H9 (cell line): ENCODE data around the gene AMDHD1. TPM values are rescaled to one million over a fixed set of nuclear protein-coding genes. Genes with fewer than 3 reads are reported as not detected.

Experiments used
- DNase-seq: peaks from one replicate; pipeline ENCODE4 v3.0.0-alpha.2; 2017
- H2AFZ ChIP-seq: one replicate; pipeline ENCODE4 v1.6.1; 2013; ENCODE audit warnings: mild to moderate bottlenecking, low read length, control low read depth, moderate library complexity
- H2AK5ac ChIP-seq: 2 replicates; pipeline ENCODE4 v1.6.1; 2013; ENCODE audit warnings: low read length, control low read depth, mixed read lengths; ENCODE audit not compliant: insufficient read length
- H2BK120ac ChIP-seq: one replicate; pipeline ENCODE4 v1.6.1; 2013; ENCODE audit warnings: low read depth, mild to moderate bottlenecking, low read length, control low read depth, inconsistent platforms; ENCODE audit not compliant: poor library complexity, severe bottlenecking
- H2BK12ac ChIP-seq: 2 replicates; pipeline ENCODE4 v1.6.1; 2013; ENCODE audit warnings: low read length, control low read depth, mixed read lengths, low read depth; ENCODE audit not compliant: insufficient read length
- H2BK15ac ChIP-seq: 2 replicates; pipeline ENCODE4 v1.6.1; 2013; ENCODE audit warnings: low read depth, low read length, control low read depth
- H2BK20ac ChIP-seq: one replicate; pipeline ENCODE4 v1.6.1; 2013; ENCODE audit warnings: low read depth, mild to moderate bottlenecking, low read length, control low read depth, inconsistent platforms; ENCODE audit not compliant: poor library complexity, severe bottlenecking
- H2BK5ac ChIP-seq: 2 replicates; pipeline ENCODE4 v1.6.1; 2013; ENCODE audit warnings: low read length, control low read depth, mixed read lengths; ENCODE audit not compliant: insufficient read length
- H3K14ac ChIP-seq: 2 replicates; pipeline ENCODE4 v1.6.1; 2013; ENCODE audit warnings: low read length, control low read depth; ENCODE audit not compliant: insufficient read depth
- H3K18ac ChIP-seq: 2 replicates; pipeline ENCODE4 v1.6.1; 2013; ENCODE audit warnings: low read depth, mild to moderate bottlenecking, mixed read lengths, low read length, control low read depth; ENCODE audit not compliant: insufficient read length
- H3K23ac ChIP-seq: 2 replicates; pipeline ENCODE4 v1.6.1; 2013; ENCODE audit warnings: low read length, control low read depth, mixed read lengths, low read depth; ENCODE audit not compliant: insufficient read length
- H3K23me2 ChIP-seq: 2 replicates; pipeline ENCODE4 v1.6.1; 2013; ENCODE audit warnings: low read depth, mild to moderate bottlenecking, mixed read lengths, low read length, control low read depth; ENCODE audit not compliant: insufficient read length, poor library complexity, severe bottlenecking
- H3K27ac ChIP-seq: 2 replicates; pipeline ENCODE4 v1.5.1; 2013; ENCODE audit warnings: low read length, control low read depth, mixed read lengths, low read depth; ENCODE audit not compliant: insufficient read length
- H3K27me3 ChIP-seq: 2 replicates; pipeline ENCODE4 v1.6.1; 2013; ENCODE audit warnings: low read length, control low read depth, inconsistent platforms; ENCODE audit not compliant: insufficient read depth
- H3K4ac ChIP-seq: 2 replicates; pipeline ENCODE4 v1.6.1; 2013; ENCODE audit warnings: low read depth, mild to moderate bottlenecking, control low read depth, inconsistent platforms, low read length, moderate library complexity
- H3K4me1 ChIP-seq: 2 replicates; pipeline ENCODE4 v1.6.1; 2013; ENCODE audit warnings: low read length, control low read depth, inconsistent platforms; ENCODE audit not compliant: insufficient read depth
- H3K4me2 ChIP-seq: 2 replicates; pipeline ENCODE4 v1.6.1; 2013; ENCODE audit warnings: low read length, control low read depth, mixed read lengths; ENCODE audit not compliant: insufficient read length, insufficient read depth
- H3K56ac ChIP-seq: 2 replicates; pipeline ENCODE4 v1.6.1; 2013; ENCODE audit warnings: low read depth, mild to moderate bottlenecking, mixed read lengths, low read length, control low read depth; ENCODE audit not compliant: insufficient read length
- H3K79me1 ChIP-seq: 2 replicates; pipeline ENCODE4 v1.6.1; 2013; ENCODE audit warnings: low read depth, mild to moderate bottlenecking, moderate library complexity, low read length, control low read depth, inconsistent platforms; ENCODE audit not compliant: insufficient read depth, poor library complexity, severe bottlenecking
- H3K79me2 ChIP-seq: 2 replicates; pipeline ENCODE4 v1.6.1; 2013; ENCODE audit warnings: low read length, control low read depth, inconsistent platforms; ENCODE audit not compliant: insufficient read depth
- H3K9ac ChIP-seq: 2 replicates; pipeline ENCODE4 v1.6.1; 2013; ENCODE audit warnings: low read length, control low read depth, mixed read lengths; ENCODE audit not compliant: insufficient read length; ENCODE audit errors: extremely low read depth
- H3K9me3 ChIP-seq: one replicate; pipeline ENCODE4 v1.6.1; 2013; ENCODE audit warnings: low read depth, low read length, inconsistent platforms; ENCODE audit not compliant: control insufficient read depth
- H3T11ph ChIP-seq: one replicate; pipeline ENCODE4 v1.6.1; 2013; ENCODE audit warnings: mild to moderate bottlenecking, low read length, control low read depth, inconsistent platforms
- H4K20me1 ChIP-seq: one replicate; pipeline ENCODE4 v1.6.1; 2013; ENCODE audit not compliant: control insufficient read depth, insufficient read length, insufficient read depth
- H4K5ac ChIP-seq: 2 replicates; pipeline ENCODE4 v1.6.1; 2013; ENCODE audit warnings: low read depth, mild to moderate bottlenecking, mixed read lengths, low read length, control low read depth; ENCODE audit not compliant: insufficient read length
- H4K8ac ChIP-seq: replicated peaks from 2 replicates; pipeline ENCODE4 v1.6.1; 2013; ENCODE audit warnings: low read length, control low read depth, mixed read lengths, low read depth; ENCODE audit not compliant: insufficient read length
- H4K91ac ChIP-seq: 2 replicates; pipeline ENCODE4 v1.6.1; 2013; ENCODE audit warnings: low read depth, mild to moderate bottlenecking, moderate library complexity, mixed read lengths, low read length, control low read depth; ENCODE audit not compliant: insufficient read length
- H3K27ac Mint-ChIP-seq, 3 experiments: 2 replicates in 2 of 3; 3 replicates in 1 of 3; pipeline ENCODE4 v1.8.0; 2020 to 2021; ENCODE audit warnings: mixed read lengths in 3 of 3, mild to moderate bottlenecking in 1 of 3, moderate library complexity in 1 of 3
- H3K27me3 Mint-ChIP-seq: 2 replicates; pipeline ENCODE4 v1.8.0; 2021; ENCODE audit warnings: low read depth, mild to moderate bottlenecking, moderate library complexity, mixed read lengths
- H3K36me3 Mint-ChIP-seq, 3 experiments: 2 replicates in 2 of 3; 3 replicates in 1 of 3; pipeline ENCODE4 v1.8.0; 2020 to 2021; ENCODE audit warnings: low read depth in 3 of 3, mixed read lengths in 3 of 3; ENCODE audit not compliant: insufficient read depth in 1 of 3
- H3K4me1 Mint-ChIP-seq, 2 experiments: 2 replicates each; pipeline ENCODE4 v1.8.0; 2020; ENCODE audit warnings: mixed read lengths in 2 of 2
- H3K4me3 Mint-ChIP-seq, 2 experiments: 2 replicates in 1 of 2; 3 replicates in 1 of 2; pipeline ENCODE4 v1.8.0; 2020 to 2021; ENCODE audit warnings: mild to moderate bottlenecking in 2 of 2, mixed read lengths in 2 of 2, moderate library complexity in 1 of 2
- H3K9me3 Mint-ChIP-seq, 2 experiments: 2 replicates in 1 of 2; 3 replicates in 1 of 2; pipeline ENCODE4 v1.8.0; 2020; ENCODE audit warnings: mild to moderate bottlenecking in 2 of 2, mixed read lengths in 2 of 2, moderate library complexity in 1 of 2
- CTCF ChIP-seq: fragments of 200-600 bp; sonication (generic); conservative IDR thresholded peaks from 3 replicates; pipeline ENCODE4 v1.8.0; 2021; ENCODE audit warnings: antibody characterized with exemption, mild to moderate bottlenecking
- WGBS: extraction: QIAGEN DNeasy Blood & Tissue Kit; methylation state at CpG from one replicate; pipeline ENCODE4 v1.1.7; 2013; ENCODE audit warnings: missing lambda C conversion rate, low lambda C conversion rate, mixed read lengths; ENCODE audit not compliant: insufficient read length; ENCODE audit errors: extremely low coverage; 5-methylcytosine and 5-hydroxymethylcytosine counted together
- total RNA-seq: library from RNA; stranded (reverse); gene quantifications from 2 replicates; pipeline ENCODE4 v1.2.1, GENCODE V29; 2021

AMDHD1 gene
- total RNA-seq, 1 experiment from 2014 or later = 0.42 TPM

- Histone ChIP-seq H3K23ac (no peak overlapping the region), H3K56ac (no peak overlapping the region), H3K4me1 (no peaks in the 10 kb centered on the region), H3K14ac (no peak overlapping the region), H2BK20ac (no peak overlapping the region), H3K9ac (no peak overlapping the region), H4K5ac (no peak overlapping the region), H2AFZ (no peak overlapping the region), H3K79me1 (no peaks in the 10 kb centered on the region), H3K27ac (no peak overlapping the region), H3K27me3 (no peaks in the 10 kb centered on the region), H3K9me3 (no peaks in the 10 kb centered on the region), H2BK5ac (no peak overlapping the region), H3T11ph (no peak overlapping the region), H3K79me2 (no peaks in the 10 kb centered on the region), H2BK120ac (no peak overlapping the region), H4K8ac (no peak overlapping the region), H2BK12ac (no peak overlapping the region), H3K23me2 (no peaks in the 10 kb centered on the region), H3K4me2 (no peak overlapping the region), H3K18ac (no peak overlapping the region), H2AK5ac (no peak overlapping the region), H4K91ac (no peak overlapping the region), H2BK15ac (no peak overlapping the region), H3K4ac (no peak overlapping the region), H4K20me1 (no peaks in the 10 kb centered on the region)
- Mint-ChIP-seq H3K9me3 (no peaks in the 10 kb centered on the region), H3K4me3 (no peak overlapping the region), H3K27me3 (no peaks in the 10 kb centered on the region), H3K4me1 (peaks cover 4 to 7% of the 10 kb centered on the region in 2 experiments), H3K27ac (no peak overlapping the region), H3K36me3 (no peaks in the 10 kb centered on the region)
- DNase-seq = no peak
- WGBS = no CpG with 5 or more reads among the region's 7 CpGs
- no peak for TF ChIP-seq CTCF
Observed at GRCh38 chr12:95962222-95962621, 19.1 kb downstream of the AMDHD1 start.
